ENCODE data around the gene AHI1. TPM values are rescaled to one million over a fixed set of nuclear protein-coding genes. Genes with fewer than 3 reads are reported as not detected.

The AHI1 gene
- total RNA-seq (2021) = 22.8 and 24.6 TPM in 2 replicates
- percentile 70 among the genes with signal in this experiment for Bru-seq, nascent RNA
- percentile 66 among the genes with signal in this experiment for BruChase-seq, experiment 1, labeled RNA remaining after a 2-hour chase
- BruChase-seq, experiment 2, labeled RNA remaining after a 6-hour chase = percentile 59 among the genes with signal in this experiment
- long read RNA-seq, full-length matches to known transcripts = 3 of 24 reads
- long read RNA-seq, partial matches to known transcripts = 12 of 24 reads
- long read RNA-seq, other reads (novel, unspliced or antisense) = 9 of 24 reads

GRCh38 chr6:135497412-135498184, at the start of gene AHI1:
Gene AHI1 (minus strand): TSS chr6:135497740. CDS start chr6:135492237, 5,503 bp downstream.
- TF ChIP-seq EZH2 (IDR thresholded peaks at IDR 0.05; ENCODE audit: borderline replicate concordance, low read depth, low read length, poor library complexity, severe bottlenecking) = no peak
- no peak for TF ChIP-seq CTCF (conservative IDR thresholded peaks at IDR 0.05; ENCODE audit: low read depth, low read length)
- H3K27me3 ChIP-seq (replicated peaks; ENCODE audit: insufficient read depth, low read depth, low read length, poor library complexity) = no peaks in the 10 kb centered on the region
- DNase-seq (ENCODE audit: low spot score) = peak; percentile 92
- POLR2A ChIA-PET (ENCODE audit: low non-redundant PET) = no interaction called here
- H3K36me3 ChIP-seq (ENCODE audit: insufficient read depth, low read length, poor library complexity, severe bottlenecking) = no peaks in the 10 kb centered on the region
- intact Hi-C loops (cut with micrococcal nuclease; ENCODE audit: unreplicated experiment) = no loop called here
- BruUV-seq (replicated peaks) = no TSS peak
- no peaks in the 10 kb centered on the region for H3K9me3 ChIP-seq (ENCODE audit: low read depth, low read length, poor library complexity, severe bottlenecking)
- peak within 1 kb of the TSS; percentile 90 for H3K27ac ChIP-seq (ENCODE audit: low read depth, low read length, poor library complexity, severe bottlenecking)
- H3K4me3 ChIP-seq (ENCODE audit: low read depth, low read length, poor library complexity, severe bottlenecking) = peak within 1 kb of the TSS; percentile 82
- H3K4me1 ChIP-seq (ENCODE audit: insufficient read depth, low read length, poor library complexity, severe bottlenecking) = peaks cover 11% of the 10 kb centered on the region
- CTCF ChIA-PET = no interaction called here

- no peak overlapping the region for H3K27ac ChIP-seq (ENCODE audit: low read depth, low read length, poor library complexity, severe bottlenecking)
- H3K9me3 ChIP-seq (ENCODE audit: low read depth, low read length, poor library complexity, severe bottlenecking) = no peaks in the 10 kb centered on the region
- no peak for TF ChIP-seq CTCF (conservative IDR thresholded peaks at IDR 0.05; ENCODE audit: low read depth, low read length)
- no peak for TF ChIP-seq EZH2 (IDR thresholded peaks at IDR 0.05; ENCODE audit: borderline replicate concordance, low read depth, low read length, poor library complexity, severe bottlenecking)
- no peaks in the 10 kb centered on the region for H3K4me1 ChIP-seq (ENCODE audit: insufficient read depth, low read length, poor library complexity, severe bottlenecking)
- CTCF ChIA-PET = no interaction called here
- peaks cover 87% of the 10 kb centered on the region for H3K27me3 ChIP-seq (replicated peaks; ENCODE audit: insufficient read depth, low read depth, low read length, poor library complexity)
- BruUV-seq (replicated peaks) = no TSS peak
- H3K4me3 ChIP-seq (ENCODE audit: low read depth, low read length, poor library complexity, severe bottlenecking) = no peak overlapping the region
- no peak for DNase-seq (ENCODE audit: low spot score)
- POLR2A ChIA-PET (ENCODE audit: low non-redundant PET) = no interaction called here
- no peaks in the 10 kb centered on the region for H3K36me3 ChIP-seq (ENCODE audit: insufficient read depth, low read length, poor library complexity, severe bottlenecking)
- intact Hi-C loops (cut with micrococcal nuclease; ENCODE audit: unreplicated experiment) = no loop called here
Measured at GRCh38 chr6:135546680-135547418, 49.3 kb upstream of the AHI1 start.

- no peak overlapping the region for H3K27ac ChIP-seq (ENCODE audit: low read depth, low read length, poor library complexity, severe bottlenecking)
- H3K36me3 ChIP-seq (ENCODE audit: insufficient read depth, low read length, poor library complexity, severe bottlenecking) = no peaks in the 10 kb centered on the region
- POLR2A ChIA-PET (ENCODE audit: low non-redundant PET) = no interaction called here
- H3K4me3 ChIP-seq (ENCODE audit: low read depth, low read length, poor library complexity, severe bottlenecking) = no peak overlapping the region
- H3K9me3 ChIP-seq (ENCODE audit: low read depth, low read length, poor library complexity, severe bottlenecking) = no peaks in the 10 kb centered on the region
- no TSS peak for BruUV-seq (replicated peaks)
- intact Hi-C loops (cut with micrococcal nuclease; ENCODE audit: unreplicated experiment) = no loop called here
- no peaks in the 10 kb centered on the region for H3K4me1 ChIP-seq (ENCODE audit: insufficient read depth, low read length, poor library complexity, severe bottlenecking)
- CTCF ChIA-PET = no interaction called here
- no peak for DNase-seq (ENCODE audit: low spot score)
- TF ChIP-seq EZH2 (IDR thresholded peaks at IDR 0.05; ENCODE audit: borderline replicate concordance, low read depth, low read length, poor library complexity, severe bottlenecking) = no peak
- no peak for TF ChIP-seq CTCF (conservative IDR thresholded peaks at IDR 0.05; ENCODE audit: low read depth, low read length)
- H3K27me3 ChIP-seq (replicated peaks; ENCODE audit: insufficient read depth, low read depth, low read length, poor library complexity) = peaks cover 87% of the 10 kb centered on the region
Measured at GRCh38 chr6:135546206-135546605, 48.7 kb upstream of the AHI1 start.
